ENCODE data around the gene EHBP1L1. TPM values are rescaled to one million over a fixed set of nuclear protein-coding genes. Genes with fewer than 3 reads are reported as not detected.

Gene EHBP1L1
- total and polyA plus RNA-seq, 2 of the 13 experiments (the other 11 are each of a cell fraction or from before 2014, with no cell fraction given) = 8.3 to 10.6 TPM

GRCh38 chr11:65540290-65541092 is 35.4 kb upstream of the EHBP1L1 start:
- no peaks in the 10 kb centered on the region for H4K20me1 ChIP-seq (ENCODE audit: insufficient read depth, low read length)
- H3K4me1 ChIP-seq (ENCODE audit: insufficient read depth, low read length) = peaks cover 6% of the 10 kb centered on the region
- intact Hi-C loops (cut with micrococcal nuclease; ENCODE audit: unreplicated experiment) (loop anchor here (2.0 kb wide), 2 partner anchors 20 to 30 kb away; partner anchors contain the start of gene ZNRD2), in situ Hi-C loops (cut with HindIII; ENCODE audit: extremely low pct_ligation_motif_present, low pct_unique_long_range_greater_than_20kb) (loop anchor here (5.0 kb wide), 1 partner anchor 47 kb away; no protein-coding TSS in a partner anchor)
- H3K79me2 ChIP-seq (ENCODE audit: insufficient read depth, low read length) = no peaks in the 10 kb centered on the region
- FAIRE-seq (no peak), DNase-seq (ENCODE audit: low spot score) (no peak), ATAC-seq (peak; percentile 56)
- H3K36me3 ChIP-seq (replicated peaks in 1 of 2; ENCODE audit: control insufficient read depth in 1 of 2, insufficient read depth in 2 of 2, low read length in 2 of 2) = peaks cover 7 to 24% of the 10 kb centered on the region in 2 experiments; a peak in 4 of 5 replicates
- ChIA-PET POLR2A (interaction anchor here (1.3 kb wide), 2 partner anchors 11 to 31 kb away, joined by 3 to 5 read pairs; no protein-coding TSS in a partner anchor), CTCF (ENCODE audit: low intra/inter-chr PET ratio, low total read pairs) (interaction anchor here (1.0 to 1.9 kb wide), 4 partner anchors 11 to 53 kb away, joined by 5 to 12 read pairs (median 8); partner anchors contain the start of genes FAM89B and ZNRD2)
- no peaks in the 10 kb centered on the region for H3K9me3 ChIP-seq (ENCODE audit: low read length)
- 86% methylated on average over 41 of the region's 78 CpGs for WGBS (ENCODE audit: low lambda C conversion rate)
- H3K4me2 ChIP-seq (ENCODE audit: low read depth, low read length) = no peak overlapping the region
- no peak overlapping the region for H3K4me3 ChIP-seq (replicated peaks in 1 of 3; ENCODE audit: insufficient read depth in 1 of 3, low read depth in 2 of 3, low read length in 3 of 3)
- no peak overlapping the region for H3K27ac ChIP-seq (ENCODE audit: extremely low read length, insufficient read depth, low read length)
- BruUV-seq (replicated peaks) = no TSS peak
- H3K9ac ChIP-seq (ENCODE audit: insufficient read depth, low read depth, low read length) = no peak overlapping the region
- no peak overlapping the region for H2AFZ ChIP-seq (ENCODE audit: low read length)
- no peaks in the 10 kb centered on the region for H3K27me3 ChIP-seq (ENCODE audit: control insufficient read depth in 1 of 2, insufficient read depth in 2 of 2, low read length in 2 of 2)
- no peak for TF ChIP-seq NR2C2 (CRISPR knock-in tag; IDR thresholded peaks at IDR 0.05; ENCODE audit: borderline replicate concordance)
- no peak for TF ChIP-seq KDM5A (IDR thresholded peaks at IDR 0.05; ENCODE audit: borderline replicate concordance, low read length)
- TF ChIP-seq ZBTB4 (CRISPR knock-in tag; IDR thresholded peaks at IDR 0.05; ENCODE audit: borderline replicate concordance) = peak; percentile 88; the same call in 1 of the 2 replicates
- TF ChIP-seq ZNF780A (CRISPR knock-in tag; IDR thresholded peaks at IDR 0.05) = no peak
- TF ChIP-seq ZBTB33 (CRISPR knock-in tag; IDR thresholded peaks at IDR 0.05) = peak; percentile 99
- peak; percentile 92 for TF ChIP-seq AGO2 (optimal IDR thresholded peaks at IDR 0.05; ENCODE audit: low read depth, low read length)
- TF ChIP-seq ZNF580 (CRISPR knock-in tag; IDR thresholded peaks at IDR 0.05; ENCODE audit: borderline replicate concordance, low read depth) = no peak
- TF ChIP-seq ZNF343 (CRISPR knock-in tag; IDR thresholded peaks at IDR 0.05) = no peak
- TF ChIP-seq RERE (CRISPR knock-in tag; IDR thresholded peaks at IDR 0.05; ENCODE audit: low read depth) = no peak
- TF ChIP-seq RBFOX2 (IDR thresholded peaks at IDR 0.05; ENCODE audit: low read depth, low read length) = peak; percentile 56
- peak; percentile 27; the same call in 1 of the 2 replicates for TF ChIP-seq POLR2G (IDR thresholded peaks at IDR 0.05; ENCODE audit: low read depth, low read length)

Data from HepG2 (cell line).